Calu3 (cell line): ENCODE measurements around the gene IL36G. TPM values are rescaled to one million over a fixed set of nuclear protein-coding genes. Genes with fewer than 3 reads are reported as not detected.

ENCODE experiments used
- BruUV-seq: library from RNA; stranded (reverse); fragments of 400-500 nt; replicated peaks from 2 replicates; lab custom pipeline; 2021; lab: Mats Ljungman, UMichigan
- CTCF ChIA-PET: fragments of 300-600 bp; sonication (Branson Sonifier 250); formaldehyde crosslinking; loops from one replicate; lab custom pipeline; 2022; ENCODE audit warnings: antibody characterized with exemption; lab: Charles Lee
- DNase-seq: peaks from one replicate; pipeline ENCODE4 v3.0.0; 2022
- H3K27ac Mint-ChIP-seq: one replicate; pipeline ENCODE4 v1.8.0; 2022; ENCODE audit warnings: mixed read lengths; ENCODE audit not compliant: unreplicated experiment
- H3K27me3 Mint-ChIP-seq: one replicate; pipeline ENCODE4 v1.8.0; 2022; ENCODE audit warnings: mixed read lengths; ENCODE audit not compliant: unreplicated experiment
- H3K36me3 Mint-ChIP-seq: one replicate; pipeline ENCODE4 v1.8.0; 2022; ENCODE audit warnings: mild to moderate bottlenecking, moderate library complexity, mixed read lengths; ENCODE audit not compliant: insufficient read depth, unreplicated experiment
- H3K4me1 Mint-ChIP-seq: one replicate; pipeline ENCODE4 v1.8.0; 2022; ENCODE audit warnings: mild to moderate bottlenecking, low read depth, mixed read lengths; ENCODE audit not compliant: unreplicated experiment
- H3K4me3 Mint-ChIP-seq: one replicate; pipeline ENCODE4 v1.8.0; 2022; ENCODE audit warnings: mild to moderate bottlenecking, low read depth, moderate library complexity, mixed read lengths; ENCODE audit not compliant: unreplicated experiment
- H3K9me3 Mint-ChIP-seq: one replicate; pipeline ENCODE4 v1.8.0; 2022; ENCODE audit warnings: low read depth, mixed read lengths; ENCODE audit not compliant: unreplicated experiment
- CTCF ChIP-seq: fragments of 200-600 bp; IDR thresholded peaks from one replicate; pipeline ENCODE4 v1.8.0; 2022; ENCODE audit warnings: antibody characterized with exemption; ENCODE audit not compliant: unreplicated experiment
- intact Hi-C: fragments of 100-400 bp; cut with micrococcal nuclease; formaldehyde crosslinking; loops from one replicate; pipeline ENCODE4 v1.10.0; 2022; ENCODE audit not compliant: unreplicated experiment
- total RNA-seq: library from RNA; stranded (reverse); gene quantifications from 2 replicates; pipeline ENCODE4 v1.2.3, GENCODE V29; 2022

Gene IL36G
- total RNA-seq, 1 experiment from 2014 or later, result 0.38 TPM

DNA sequence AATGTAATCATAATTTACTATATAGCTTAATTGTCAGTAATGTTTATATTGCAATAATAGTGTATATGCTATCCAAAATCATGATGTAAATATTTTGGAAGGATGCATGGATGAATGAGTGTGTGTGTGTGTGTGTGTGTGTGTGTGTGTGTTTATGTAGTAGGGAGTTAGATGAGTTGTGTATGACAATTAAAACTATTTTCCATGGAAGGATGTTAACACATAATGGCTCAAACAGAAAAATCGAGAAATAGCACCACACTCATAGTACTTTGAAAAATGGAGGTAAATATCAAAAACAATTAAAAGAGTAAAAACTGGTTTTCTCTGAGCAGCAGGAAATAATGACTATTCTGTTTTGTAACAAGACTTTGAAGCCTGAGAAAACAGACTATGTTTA, 19.3 kb downstream of the IL36G start:
- Mint-ChIP-seq H3K27ac (no peak overlapping the region), H3K36me3 (no peaks in the 10 kb centered on the region), H3K4me1 (no peaks in the 10 kb centered on the region), H3K27me3 (peaks cover 22% of the 10 kb centered on the region), H3K4me3 (no peak overlapping the region), H3K9me3 (peaks cover 9% of the 10 kb centered on the region)
- intact Hi-C loops, result no loop called here
- no TSS peak for BruUV-seq
- TF ChIP-seq CTCF, result no peak
- no peak for DNase-seq
- CTCF ChIA-PET, result no interaction called here

DNA sequence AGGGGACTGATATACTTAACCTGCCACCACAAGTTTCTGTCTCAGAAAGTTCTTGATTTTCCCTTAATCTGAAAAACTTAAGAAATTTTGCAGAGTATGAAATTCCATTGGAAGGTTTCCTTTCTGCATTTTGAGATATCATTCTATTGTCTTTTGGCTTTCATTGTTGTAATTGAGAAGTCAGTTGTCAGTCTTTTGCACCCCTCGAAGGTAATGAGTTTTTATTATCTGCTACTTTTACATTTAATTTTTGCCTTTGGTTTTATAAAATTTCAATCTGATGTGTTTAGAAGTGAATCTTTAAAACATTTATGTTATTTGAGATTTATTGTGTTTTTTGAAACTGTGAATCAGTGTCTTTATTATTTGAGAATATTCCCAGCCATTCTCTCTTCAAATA, 22.6 kb downstream of the IL36G start:
- H3K27me3 Mint-ChIP-seq, result peaks cover 8% of the 10 kb centered on the region
- no peak overlapping the region for H3K27ac Mint-ChIP-seq
- no peaks in the 10 kb centered on the region for H3K36me3 Mint-ChIP-seq
- intact Hi-C loops, result no loop called here
- CTCF ChIA-PET, result no interaction called here
- DNase-seq, result no peak
- H3K4me3 Mint-ChIP-seq, result no peak overlapping the region
- BruUV-seq, result no TSS peak
- TF ChIP-seq CTCF, result no peak
- peaks cover 9% of the 10 kb centered on the region for H3K9me3 Mint-ChIP-seq
- no peaks in the 10 kb centered on the region for H3K4me1 Mint-ChIP-seq

DNA sequence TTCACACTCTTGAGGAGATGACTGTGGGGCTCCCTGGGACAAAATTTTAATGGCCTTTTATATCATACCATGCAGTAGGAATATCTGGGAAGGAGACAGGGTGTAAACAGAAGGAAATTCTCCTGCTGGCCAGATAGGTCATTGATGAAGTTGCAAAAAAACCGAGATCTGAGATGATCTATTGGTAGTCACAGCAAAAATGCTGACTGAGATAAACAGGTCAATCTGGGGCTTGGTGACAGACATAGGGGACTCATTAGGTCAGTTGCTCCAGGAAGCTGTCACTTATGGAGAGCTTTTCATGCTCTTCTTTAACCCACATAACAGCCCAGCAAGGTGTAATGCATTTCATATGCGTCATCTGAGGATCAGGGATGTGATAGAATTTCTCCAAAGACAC, 24.9 kb downstream of the IL36G start:
- no peak for DNase-seq
- BruUV-seq, result no TSS peak
- Mint-ChIP-seq H3K4me1 (no peaks in the 10 kb centered on the region), H3K9me3 (peaks cover 9% of the 10 kb centered on the region), H3K27ac (no peak overlapping the region), H3K36me3 (no peaks in the 10 kb centered on the region), H3K4me3 (no peak overlapping the region), H3K27me3 (peaks cover 8% of the 10 kb centered on the region)
- CTCF ChIA-PET, result no interaction called here
- TF ChIP-seq CTCF, result no peak
- intact Hi-C loops, result no loop called here

DNA sequence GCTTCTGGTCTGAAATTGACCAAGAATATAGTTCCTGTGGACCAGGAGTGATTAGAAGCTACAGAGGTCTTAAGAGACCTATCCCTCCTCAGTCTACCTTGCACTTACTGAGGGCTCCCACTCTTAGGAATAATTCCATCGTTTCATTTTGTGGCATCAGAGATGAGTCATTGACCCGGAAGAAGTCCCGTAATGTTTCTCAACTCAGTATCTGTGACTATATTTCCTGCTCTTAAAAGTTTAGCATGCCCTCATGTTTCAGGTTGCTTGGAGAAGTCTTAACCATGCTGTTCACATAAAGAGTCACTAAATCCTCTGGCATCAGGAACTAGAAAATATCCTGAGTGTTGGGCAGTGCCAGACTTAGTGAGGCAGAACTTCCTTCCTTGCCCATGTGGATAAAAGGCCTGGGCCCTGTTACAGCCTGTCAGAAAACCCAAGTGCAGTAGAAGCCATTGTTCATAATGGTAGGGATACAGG, 27.3 kb downstream of the IL36G start, which contains the start of gene IL36A:
TSS of gene IL36A (plus strand) at position 430 of the 480 bp plus-strand sequence. CDS start 413 bp downstream, outside the sequence.
- H3K27me3 Mint-ChIP-seq, result peaks cover 8% of the 10 kb centered on the region
- H3K4me3 Mint-ChIP-seq, result no peak within 1 kb of the TSS
- BruUV-seq, result no TSS peak
- TF ChIP-seq CTCF, result no peak
- H3K4me1 Mint-ChIP-seq, result no peaks in the 10 kb centered on the region
- CTCF ChIA-PET, result no interaction called here
- no peak for DNase-seq
- H3K9me3 Mint-ChIP-seq, result peaks cover 7% of the 10 kb centered on the region
- intact Hi-C loops, result no loop called here
- H3K36me3 Mint-ChIP-seq, result no peaks in the 10 kb centered on the region
- H3K27ac Mint-ChIP-seq, result no peak within 1 kb of the TSS
